ENCODE results near the gene ZNF845. TPM values are rescaled to one million over a fixed set of nuclear protein-coding genes. Genes with fewer than 3 reads are reported as not detected.
"Not testable (repeated sequence)": the region's sequence is repeated elsewhere in the genome, so short reads cannot be mapped to it uniquely, and the experiment has no call there.

ZNF845 gene
- 5.7 and 6.6 TPM in 2 replicates for total RNA-seq
- long read RNA-seq, full-length matches to known transcripts = 19 of 23 reads
- long read RNA-seq, partial matches to known transcripts = 1 of 23 reads
- long read RNA-seq, other reads (novel, unspliced or antisense) = 3 of 23 reads

GRCh38 chr19:53333463-53334449, at the start of gene ZNF845:
Gene ZNF845 (plus strand): TSS chr19:53333749. CDS start chr19:53341308, 7,559 bp downstream.
- TF ChIP-seq CTCF (IDR thresholded peaks at IDR 0.05) = no peak
- peak within 1 kb of the TSS; percentile 88 for H3K27ac Mint-ChIP-seq (ENCODE audit: unreplicated experiment)
- peaks cover 12% of the 10 kb centered on the region for H3K9me3 Mint-ChIP-seq (ENCODE audit: unreplicated experiment)
- H3K4me1 Mint-ChIP-seq (ENCODE audit: unreplicated experiment) = peaks cover 6% of the 10 kb centered on the region
- no peaks in the 10 kb centered on the region for H3K27me3 Mint-ChIP-seq (ENCODE audit: unreplicated experiment)
- peaks cover 12% of the 10 kb centered on the region for H3K36me3 Mint-ChIP-seq (ENCODE audit: unreplicated experiment)
- DNase-seq (ENCODE audit: extremely low spot score, unreplicated experiment) = peak; percentile 99
- peak within 1 kb of the TSS; percentile 91 for H3K4me3 Mint-ChIP-seq (ENCODE audit: unreplicated experiment)

GRCh38 chr19:53285087-53285486, 48.5 kb upstream of the ZNF845 start:
- no peak overlapping the region for H3K27ac Mint-ChIP-seq (ENCODE audit: unreplicated experiment)
- peaks cover 29% of the 10 kb centered on the region for H3K9me3 Mint-ChIP-seq (ENCODE audit: unreplicated experiment)
- H3K36me3 Mint-ChIP-seq (ENCODE audit: unreplicated experiment) = no peaks in the 10 kb centered on the region
- DNase-seq (ENCODE audit: extremely low spot score, unreplicated experiment) = no peak
- no peak for TF ChIP-seq CTCF (IDR thresholded peaks at IDR 0.05)
- no peaks in the 10 kb centered on the region for H3K4me1 Mint-ChIP-seq (ENCODE audit: unreplicated experiment)
- H3K4me3 Mint-ChIP-seq (ENCODE audit: unreplicated experiment) = no peak overlapping the region
- no peaks in the 10 kb centered on the region for H3K27me3 Mint-ChIP-seq (ENCODE audit: unreplicated experiment)

- TF ChIP-seq CTCF (IDR thresholded peaks at IDR 0.05) = no peak
- Mint-ChIP-seq H3K4me1 (ENCODE audit: unreplicated experiment) (no peaks in the 10 kb centered on the region), H3K27ac (ENCODE audit: unreplicated experiment) (no peak overlapping the region), H3K27me3 (ENCODE audit: unreplicated experiment) (no peaks in the 10 kb centered on the region), H3K9me3 (ENCODE audit: unreplicated experiment) (peaks cover 53% of the 10 kb centered on the region), H3K4me3 (ENCODE audit: unreplicated experiment) (no peak overlapping the region), H3K36me3 (ENCODE audit: unreplicated experiment) (no peaks in the 10 kb centered on the region)
- peak; percentile 84 for DNase-seq (ENCODE audit: extremely low spot score, unreplicated experiment)
These were observed 42.6 kb upstream of the ZNF845 start for GRCh38 chr19:53290758-53291549.

- no peak overlapping the region for H3K27ac Mint-ChIP-seq (ENCODE audit: unreplicated experiment)
- no peaks in the 10 kb centered on the region for H3K36me3 Mint-ChIP-seq (ENCODE audit: unreplicated experiment)
- peaks cover 43% of the 10 kb centered on the region for H3K9me3 Mint-ChIP-seq (ENCODE audit: unreplicated experiment)
- no peak for TF ChIP-seq CTCF (IDR thresholded peaks at IDR 0.05)
- H3K4me1 Mint-ChIP-seq (ENCODE audit: unreplicated experiment) = no peaks in the 10 kb centered on the region
- peak; percentile 30 for DNase-seq (ENCODE audit: extremely low spot score, unreplicated experiment)
- H3K4me3 Mint-ChIP-seq (ENCODE audit: unreplicated experiment) = no peak overlapping the region
- H3K27me3 Mint-ChIP-seq (ENCODE audit: unreplicated experiment) = no peaks in the 10 kb centered on the region
These were observed 38.6 kb upstream of the ZNF845 start for GRCh38 chr19:53294786-53295441.

- not testable (repeated sequence) for H3K4me3 Mint-ChIP-seq (ENCODE audit: unreplicated experiment); H3K36me3 Mint-ChIP-seq (ENCODE audit: unreplicated experiment); H3K27me3 Mint-ChIP-seq (ENCODE audit: unreplicated experiment); H3K27ac Mint-ChIP-seq (ENCODE audit: unreplicated experiment); H3K4me1 Mint-ChIP-seq (ENCODE audit: unreplicated experiment); DNase-seq (ENCODE audit: extremely low spot score, unreplicated experiment)
- H3K9me3 Mint-ChIP-seq (ENCODE audit: unreplicated experiment) = peaks cover 23% of the 10 kb centered on the region
These were observed 32.2 kb upstream of the ZNF845 start for GRCh38 chr19:53301341-53301740.

Data from osteocyte (in vitro differentiated cells).